ENCODE results near the gene NTF3.

- TF ChIP-seq POLR2A (IDR thresholded peaks at IDR 0.05) (no peak), CTCF (IDR thresholded peaks at IDR 0.05 in 4 of 5, conservative IDR thresholded peaks at IDR 0.05 in 1 of 5) (no peak)
These were observed 14.4 kb upstream of the NTF3 start for GRCh38 chr12:5417500-5417899.

Data from gastrocnemius medialis (tissue), 4 donors.